H1 (cell line): Measurements from ENCODE around the gene ZP2. TPM values are rescaled to one million over a fixed set of nuclear protein-coding genes. Genes with fewer than 3 reads are reported as not detected.

Source experiments
- CTCF ChIA-PET: fragments of 300-600 bp; sonication (Branson Sonifier 250); formaldehyde crosslinking; loops from one replicate; lab custom pipeline; 2021; ENCODE audit not compliant: partially characterized antibody; lab: Charles Lee
- POLR2A ChIA-PET: fragments of 300-600 bp; sonication (Branson Sonifier 250); formaldehyde crosslinking; loops from one replicate; lab custom pipeline; 2021; ENCODE audit warnings: inconsistent platforms; ENCODE audit not compliant: partially characterized antibody; lab: Charles Lee
- DNase-seq, 2 experiments: peaks; one replicate each; pipeline versions ENCODE4 v3.0.0 to v3.0.0-alpha.2; 2010 to 2022; ENCODE audit warnings: low spot score in 2 of 2, low read depth in 1 of 2, mixed read lengths in 1 of 2
- FAIRE-seq: peaks from 2 replicates; lab custom pipeline; 2011; peaks lifted over from hg19 to GRCh38; lab: Jason Lieb, UNC
- H2AFZ ChIP-seq: 2 replicates; pipeline ENCODE4 v1.8.1; 2012; ENCODE audit warnings: low read length, inconsistent platforms
- H2AK5ac ChIP-seq: 2 replicates; pipeline ENCODE4 v1.6.1; 2013; ENCODE audit warnings: low read depth, low read length
- H2BK120ac ChIP-seq: replicated peaks from 2 replicates; pipeline ENCODE3; 2013; ENCODE audit warnings: low read depth, low read length, inconsistent platforms
- H2BK12ac ChIP-seq: 2 replicates; pipeline ENCODE4 v1.6.1; 2013; ENCODE audit warnings: low read depth, low read length
- H2BK15ac ChIP-seq: 2 replicates; pipeline ENCODE4 v1.6.1; 2013; ENCODE audit warnings: low read length
- H2BK20ac ChIP-seq: 2 replicates; pipeline ENCODE4 v1.6.1; 2013; ENCODE audit warnings: low read length
- H2BK5ac ChIP-seq: 2 replicates; pipeline ENCODE4 v1.6.1; 2013; ENCODE audit warnings: low read depth, low read length
- H3K14ac ChIP-seq: 2 replicates; pipeline ENCODE4 v1.6.1; 2013; ENCODE audit warnings: inconsistent platforms; ENCODE audit not compliant: insufficient read length
- H3K18ac ChIP-seq: 2 replicates; pipeline ENCODE4 v1.6.1; 2013; ENCODE audit warnings: low read length; ENCODE audit errors: extremely low read depth
- H3K23ac ChIP-seq: 2 replicates; pipeline ENCODE4 v1.6.1; 2013; ENCODE audit warnings: inconsistent platforms; ENCODE audit not compliant: insufficient read length
- H3K23me2 ChIP-seq: 2 replicates; pipeline ENCODE4 v1.6.1; 2013; ENCODE audit warnings: low read depth, low read length
- H3K27ac ChIP-seq: 2 replicates; pipeline ENCODE4 v1.6.1; 2011; ENCODE audit warnings: low read depth, low read length, inconsistent platforms
- H3K27me3 ChIP-seq, 4 experiments: replicated peaks in 1 of 4; 1 replicate in 1 of 4; 2 replicates in 3 of 4; pipeline versions ENCODE4 v1.6.1 to v1.8.1; 2011 to 2013; ENCODE audit warnings: low read length in 3 of 4, mild to moderate bottlenecking in 3 of 4, inconsistent platforms in 2 of 4, mixed read lengths in 2 of 4, moderate library complexity in 1 of 4; ENCODE audit not compliant: control insufficient read depth in 3 of 4, insufficient read depth in 3 of 4; ENCODE audit errors: extremely low read depth in 1 of 4
- H3K36me3 ChIP-seq, 4 experiments: 2 replicates each; pipeline versions ENCODE4 v1.6.1 to v1.8.1; 2011 to 2013; ENCODE audit warnings: mild to moderate bottlenecking in 4 of 4, low read length in 3 of 4, moderate library complexity in 2 of 4, control low read depth in 1 of 4, inconsistent platforms in 1 of 4; ENCODE audit not compliant: insufficient read depth in 4 of 4, control insufficient read depth in 2 of 4
- H3K4ac ChIP-seq: replicated peaks from 2 replicates; pipeline ENCODE3; 2013; ENCODE audit warnings: low read length, low read depth, mixed read lengths, inconsistent platforms; ENCODE audit not compliant: insufficient read length
- H3K4me1 ChIP-seq, 4 experiments: replicated peaks in 1 of 4; 1 replicate in 1 of 4; 2 replicates in 3 of 4; pipeline versions ENCODE4 v1.6.1 to v1.8.1; 2011 to 2013; ENCODE audit warnings: low read length in 3 of 4, inconsistent platforms in 2 of 4, mixed read lengths in 1 of 4; ENCODE audit not compliant: insufficient read depth in 4 of 4, control insufficient read depth in 3 of 4
- H3K4me2 ChIP-seq, 2 experiments: 2 replicates each; pipeline versions ENCODE4 v1.6.1 to v1.8.1; 2011 to 2013; ENCODE audit warnings: low read depth in 2 of 2, low read length in 2 of 2, control low read depth in 1 of 2, inconsistent platforms in 1 of 2, mild to moderate bottlenecking in 1 of 2; ENCODE audit not compliant: insufficient read depth in 1 of 2
- H3K4me3 ChIP-seq, 4 experiments: fragments of 200-600, 300-600 bp in 1 of 4; sonication (generic), shearing (Covaris generic), sonication (Bioruptor Twin) in 1 of 4; 2 replicates each; pipeline versions ENCODE4 v1.5.1 to v1.8.1; 2011 to 2016; ENCODE audit warnings: low read length in 4 of 4, low read depth in 3 of 4, control low read depth in 2 of 4, inconsistent platforms in 2 of 4, mild to moderate bottlenecking in 2 of 4, mixed read lengths in 1 of 4, moderate library complexity in 1 of 4; ENCODE audit not compliant: insufficient read depth in 2 of 4; ENCODE audit errors: extremely low read depth in 1 of 4
- H3K56ac ChIP-seq: replicated peaks from 2 replicates; pipeline ENCODE3; 2013; ENCODE audit warnings: low read depth, mild to moderate bottlenecking, mixed read lengths, low read length, inconsistent platforms; ENCODE audit not compliant: insufficient read length
- H3K79me1 ChIP-seq: 2 replicates; pipeline ENCODE4 v1.6.1; 2013; ENCODE audit warnings: low read depth, low read length, control low read depth
- H3K79me2 ChIP-seq, 2 experiments: 2 replicates each; pipeline versions ENCODE4 v1.6.1 to v1.8.1; 2012 to 2013; ENCODE audit warnings: low read length in 2 of 2, mild to moderate bottlenecking in 2 of 2, inconsistent platforms in 1 of 2; ENCODE audit not compliant: insufficient read depth in 2 of 2, control insufficient read depth in 1 of 2
- H3K9ac ChIP-seq, 4 experiments: replicated peaks in 1 of 4; 1 replicate in 1 of 4; 2 replicates in 3 of 4; pipeline versions ENCODE4 v1.6.1 to v1.8.1; 2011 to 2013; ENCODE audit warnings: low read depth in 3 of 4, low read length in 3 of 4, control low read depth in 2 of 4, mild to moderate bottlenecking in 2 of 4, moderate library complexity in 2 of 4, inconsistent platforms in 1 of 4; ENCODE audit errors: extremely low read depth in 1 of 4
- H3K9me3 ChIP-seq, 2 experiments: 2 replicates each; pipeline versions ENCODE4 v1.6.1 to v1.8.1; 2012 to 2013; ENCODE audit warnings: mild to moderate bottlenecking in 2 of 2, moderate library complexity in 2 of 2, control low read depth in 1 of 2, inconsistent platforms in 1 of 2, low read depth in 1 of 2, low read length in 1 of 2, mixed read lengths in 1 of 2; ENCODE audit not compliant: insufficient read depth in 2 of 2
- H4K20me1 ChIP-seq, 2 experiments: replicated peaks in 1 of 2; 2 replicates each; pipeline versions ENCODE3 to v1.8.1; 2011 to 2013; ENCODE audit warnings: inconsistent platforms in 2 of 2, low read length in 2 of 2, mild to moderate bottlenecking in 1 of 2; ENCODE audit not compliant: insufficient read depth in 2 of 2, control insufficient read depth in 1 of 2
- H4K5ac ChIP-seq: 2 replicates; pipeline ENCODE4 v1.6.1; 2013; ENCODE audit warnings: low read length, low read depth, mixed read lengths, inconsistent platforms; ENCODE audit not compliant: insufficient read length
- H4K8ac ChIP-seq: 2 replicates; pipeline ENCODE4 v1.8.0; 2013; ENCODE audit warnings: mild to moderate bottlenecking, moderate library complexity, low read length, inconsistent platforms; ENCODE audit not compliant: insufficient read depth; ENCODE audit errors: extremely low read depth
- H4K91ac ChIP-seq: replicated peaks from 2 replicates; pipeline ENCODE3; 2013; ENCODE audit warnings: low read length, mixed read lengths, inconsistent platforms; ENCODE audit not compliant: insufficient read length
- CTBP2 ChIP-seq: IDR thresholded peaks from 2 replicates; pipeline ENCODE4 v1.7.0; 2011; ENCODE audit warnings: borderline replicate concordance, mild to moderate bottlenecking, moderate library complexity, mixed read lengths, low read length; ENCODE audit not compliant: insufficient read depth, insufficient read length
- GABPA ChIP-seq: IDR thresholded peaks from 2 replicates; pipeline ENCODE4 v1.6.1; 2011; ENCODE audit warnings: mild to moderate bottlenecking, low read length, moderate library complexity, borderline replicate concordance; ENCODE audit not compliant: insufficient read depth
- WGBS, 2 experiments: shearing (Covaris generic) in 1 of 2; methylation state at CpG; one replicate each; pipeline versions ENCODE4 v1.1.6 to v1.1.7; 2013 to 2015; ENCODE audit warnings: low lambda C conversion rate in 2 of 2, mixed read lengths in 2 of 2, inconsistent platforms in 1 of 2, low coverage in 1 of 2, missing lambda C conversion rate in 1 of 2; ENCODE audit not compliant: insufficient replicate concordance in 2 of 2, insufficient coverage in 1 of 2, insufficient read length in 1 of 2; ENCODE audit errors: extremely low coverage in 1 of 2, missing lambda C conversion rate in 1 of 2; 5-methylcytosine and 5-hydroxymethylcytosine counted together
- polyA plus RNA-seq, 7 experiments: library from polyadenylated mRNA; depleted of rRNA in 3 of 7; stranded (reverse) in 5 of 7; unstranded in 2 of 7; fragments of >200 nt in 5 of 7; fragments of 200-250 nt in 2 of 7; gene quantifications; 1 replicate in 5 of 7; 2 replicates in 1 of 7; 4 replicates in 1 of 7; pipeline versions ENCODE4 v1.2.1 to v1.2.3, GENCODE V29; 2011 to 2013; ENCODE audit warnings: missing spikeins in 2 of 7, mixed read lengths in 2 of 7
- total RNA-seq: library from RNA; stranded (reverse); fragmentation: NEBNext Ultra II Directional; extraction: Animal tissue kit (Norgen Biotek cat#: 25700); gene quantifications from 2 replicates; pipeline ENCODE4 v1.2.1, GENCODE V29; 2021
- TF ChIP-seq, protein P1 (sequence below), 3 experiments: IDR thresholded peaks; 1 replicate in 2 of 3; 2 replicates in 1 of 3; pipeline versions ENCODE4 v1.5.1 to v1.6.1; 2011; ENCODE audit warnings: low read length in 3 of 3, mild to moderate bottlenecking in 3 of 3, inconsistent platforms in 2 of 3, low read depth in 1 of 3, moderate library complexity in 1 of 3; ENCODE audit not compliant: insufficient read depth in 1 of 3; ENCODE audit errors: control extremely low read depth in 1 of 3

ZP2 gene
- total and polyA plus RNA-seq, 2 of the 8 experiments (the other 6 are each of a cell fraction or from before 2014, with no cell fraction given), result not detected

GRCh38 chr16:21219551-21219950 is 8.2 kb upstream of the ZP2 start:
- Histone ChIP-seq H2BK120ac (no peak overlapping the region), H2AFZ (no peak overlapping the region), H3K56ac (no peak overlapping the region), H4K5ac (no peak overlapping the region), H3K4ac (no peak overlapping the region)
- no peak for TF ChIP-seq CTBP2
- no peak for TF ChIP-seq GABPA
- TF ChIP-seq, protein P1, sequence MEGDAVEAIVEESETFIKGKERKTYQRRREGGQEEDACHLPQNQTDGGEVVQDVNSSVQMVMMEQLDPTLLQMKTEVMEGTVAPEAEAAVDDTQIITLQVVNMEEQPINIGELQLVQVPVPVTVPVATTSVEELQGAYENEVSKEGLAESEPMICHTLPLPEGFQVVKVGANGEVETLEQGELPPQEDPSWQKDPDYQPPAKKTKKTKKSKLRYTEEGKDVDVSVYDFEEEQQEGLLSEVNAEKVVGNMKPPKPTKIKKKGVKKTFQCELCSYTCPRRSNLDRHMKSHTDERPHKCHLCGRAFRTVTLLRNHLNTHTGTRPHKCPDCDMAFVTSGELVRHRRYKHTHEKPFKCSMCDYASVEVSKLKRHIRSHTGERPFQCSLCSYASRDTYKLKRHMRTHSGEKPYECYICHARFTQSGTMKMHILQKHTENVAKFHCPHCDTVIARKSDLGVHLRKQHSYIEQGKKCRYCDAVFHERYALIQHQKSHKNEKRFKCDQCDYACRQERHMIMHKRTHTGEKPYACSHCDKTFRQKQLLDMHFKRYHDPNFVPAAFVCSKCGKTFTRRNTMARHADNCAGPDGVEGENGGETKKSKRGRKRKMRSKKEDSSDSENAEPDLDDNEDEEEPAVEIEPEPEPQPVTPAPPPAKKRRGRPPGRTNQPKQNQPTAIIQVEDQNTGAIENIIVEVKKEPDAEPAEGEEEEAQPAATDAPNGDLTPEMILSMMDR (IDR thresholded peaks at IDR 0.05; ENCODE audit: control extremely low read depth in 1 of 3, insufficient read depth in 1 of 3, low read depth in 1 of 3, low read length in 3 of 3), result no peak
- TF ChIP-seq, all 59 proteins: peak for 0
- FAIRE-seq (no peak), DNase-seq (no peak)
- H3K27ac ChIP-seq, result no peak overlapping the region
- H3K79me1 ChIP-seq, result no peaks in the 10 kb centered on the region
- H3K4me3 ChIP-seq, result no peak overlapping the region
- H3K14ac ChIP-seq, result no peak overlapping the region
- H3K9ac ChIP-seq, result no peak overlapping the region
- no peak overlapping the region for H3K4me2 ChIP-seq
- no peaks in the 10 kb centered on the region for H3K27me3 ChIP-seq
- no peak overlapping the region for H2BK15ac ChIP-seq
- no peaks in the 10 kb centered on the region for H3K36me3 ChIP-seq
- peaks cover 3 to 15% (median 12%) of the 10 kb centered on the region in 4 experiments; a peak in 6 of 7 replicates for H3K4me1 ChIP-seq
- H2BK5ac ChIP-seq, result no peak overlapping the region
- no peak overlapping the region for H3K23ac ChIP-seq
- WGBS, 2 experiments, result 97% methylated on average over 2 of the region's 2 CpGs; no CpG with 5 or more reads in 1 of the 2 experiments
- H4K8ac ChIP-seq, result no peak overlapping the region
- ChIA-PET POLR2A (no interaction called here), CTCF (interaction anchor here (0.6 to 1.6 kb wide), 3 partner anchors 18 to 365 kb away, joined by 3 to 4 read pairs (median 3); no protein-coding TSS in a partner anchor)
- H3K9me3 ChIP-seq, result no peaks in the 10 kb centered on the region
- H2AK5ac ChIP-seq, result no peak overlapping the region
- no peaks in the 10 kb centered on the region for H4K20me1 ChIP-seq
- no peak overlapping the region for H3K18ac ChIP-seq
- H2BK12ac ChIP-seq, result no peak overlapping the region
- H2BK20ac ChIP-seq, result no peak overlapping the region
- H4K91ac ChIP-seq, result no peak overlapping the region
- H3K79me2 ChIP-seq, result no peaks in the 10 kb centered on the region
- no peaks in the 10 kb centered on the region for H3K23me2 ChIP-seq
